ENCODE results near the gene PPIG. TPM values are rescaled to one million over a fixed set of nuclear protein-coding genes. Genes with fewer than 3 reads are reported as not detected.
A peak's percentile ranks its signal among the peaks of the same experiment; 100 is the strongest.

The PPIG gene
- total and polyA plus RNA-seq, 9 of the 15 experiments (the other 6 are each of a cell fraction or from before 2014, with no cell fraction given) = 52.5 to 166 (median 124) TPM

GRCh38 chr2:169565686-169566085, 18.5 kb upstream of the PPIG start (continued):
- no peak for TF ChIP-seq KHSRP (IDR thresholded peaks at IDR 0.05)
- TF ChIP-seq MED1 (CRISPR knock-in tag; IDR thresholded peaks at IDR 0.05; ENCODE audit: borderline replicate concordance) = no peak
- TF ChIP-seq ZNF699 (CRISPR knock-in tag; IDR thresholded peaks at IDR 0.05; ENCODE audit: insufficient replicate concordance) = no peak
- no peak for TF ChIP-seq CREB3 (tag; conservative IDR thresholded peaks at IDR 0.05; ENCODE audit: low read depth)
- TF ChIP-seq XRCC4 (IDR thresholded peaks at IDR 0.05; ENCODE audit: extremely low read depth, insufficient read depth, insufficient read length) = no peak

GRCh38 chr2:169569948-169570347, 14.2 kb upstream of the PPIG start:
- POLR2A ChIA-PET = no interaction called here
- Histone ChIP-seq H3K27ac (ENCODE audit: extremely low read depth, low read depth, low read length) (peak overlapping the region; percentile 2; the same call in 1 of the 3 replicates), H3K9ac (ENCODE audit: insufficient read depth in 1 of 2, low read depth in 2 of 2, low read length in 2 of 2) (peak overlapping the region in 1 of 2 experiments; percentile 80; a peak in 1 of 4 replicates), H2AFZ (ENCODE audit: low read depth, low read length) (no peak overlapping the region), H3K79me2 (ENCODE audit: control insufficient read depth, insufficient read depth, low read length) (peaks cover 68% of the 10 kb centered on the region), H4K20me1 (replicated peaks; ENCODE audit: control insufficient read depth, insufficient read depth, low read length) (no peaks in the 10 kb centered on the region), H3K4me3 (no peak overlapping the region), H3K27me3 (ENCODE audit: control insufficient read depth in 2 of 2, insufficient read depth in 2 of 2, low read length in 2 of 2) (no peaks in the 10 kb centered on the region), H3K36me3 (ENCODE audit: control insufficient read depth, insufficient read depth, low read length) (peaks cover 43% of the 10 kb centered on the region), H3K9me1 (ENCODE audit: control insufficient read depth, insufficient read depth, low read length) (no peaks in the 10 kb centered on the region), H3K4me2 (ENCODE audit: insufficient read depth, low read length) (peak overlapping the region; percentile 40), H3K4me1 (replicated peaks in 1 of 2; ENCODE audit: control insufficient read depth in 2 of 2, insufficient read depth in 2 of 2, low read length in 2 of 2) (peaks cover 4 to 18% of the 10 kb centered on the region in 2 experiments; a peak in 4 of 5 replicates), H3K9me3 (replicated peaks; ENCODE audit: control insufficient read depth, insufficient read depth, low read depth, low read length) (no peaks in the 10 kb centered on the region)
- no peak for DNase-seq (ENCODE audit: extremely low read depth in 1 of 4, low spot score in 3 of 4)
- TF ChIP-seq MTA3 (IDR thresholded peaks at IDR 0.05; ENCODE audit: borderline replicate concordance) (no peak), ZNF592 (IDR thresholded peaks at IDR 0.05) (0 out of 2 replicates have a peak, but pooled peaks have one; percentile 7), RBFOX2 (IDR thresholded peaks at IDR 0.05; ENCODE audit: low read depth, low read length) (no peak), ETS2 (tag; IDR thresholded peaks at IDR 0.05; ENCODE audit: borderline replicate concordance, poor library complexity, severe bottlenecking) (no peak)
- no peak for ATAC-seq
- CTCF ChIA-PET (ENCODE audit: low intra/inter-chr PET ratio) = no interaction called here
- FAIRE-seq = no peak
- intact Hi-C loops (cut with micrococcal nuclease) = loop anchor here (5.0 to 10.0 kb wide), 2 partner anchors 102 to 355 kb away; no protein-coding TSS in a partner anchor
- no TSS peak for BruUV-seq (replicated peaks)
- in situ Hi-C loops (cut with MboI) = no loop called here
- WGBS (ENCODE audit: insufficient coverage, low coverage, missing lambda C conversion rate) = 63% methylated on average over 2 of the region's 2 CpGs
